ENCODE data around the gene ZNF556. TPM values are rescaled to one million over a fixed set of nuclear protein-coding genes. Genes with fewer than 3 reads are reported as not detected.

ZNF556 gene
- total RNA-seq, 1 experiment from 2014 or later: 0.04 TPM

- ATAC-seq (no peak), DNase-seq (no peak)
- no peak overlapping the region for H2AFZ ChIP-seq (ENCODE audit: low read length)
- peaks cover 71% of the 10 kb centered on the region for H3K79me2 ChIP-seq (ENCODE audit: low read length)
- no peaks in the 10 kb centered on the region for H3F3A ChIP-seq (ENCODE audit: low read length, unreplicated experiment)
- H3K4me3 ChIP-seq (ENCODE audit: low read length): no peak overlapping the region
- no TSS peak for BruUV-seq (replicated peaks)
- no peaks in the 10 kb centered on the region for H3K9me3 ChIP-seq (ENCODE audit: low read length)
- ChIA-PET CTCF (no interaction called here), POLR2A (ENCODE audit: unreplicated experiment) (no interaction called here)
- TF ChIP-seq EZH2phosphoT487 (IDR thresholded peaks at IDR 0.05; ENCODE audit: borderline replicate concordance, low read length) (no peak), CTCF (conservative IDR thresholded peaks at IDR 0.05; ENCODE audit: low read depth, low read length) (no peak), EZH2 (IDR thresholded peaks at IDR 0.05; ENCODE audit: low read length, unreplicated experiment) (no peak)
- no peaks in the 10 kb centered on the region for H4K20me1 ChIP-seq (ENCODE audit: low read length)
- intact Hi-C loops (cut with micrococcal nuclease): no loop called here
- no peaks in the 10 kb centered on the region for H3K27me3 ChIP-seq (ENCODE audit: low read length)
- H3K27ac ChIP-seq (ENCODE audit: low read length): no peak overlapping the region
- 0 out of 2 replicates have a peak, but pooled peaks cover 3% of the 10 kb centered on the region for H3K36me3 ChIP-seq (ENCODE audit: low read depth, low read length)
- peaks cover 10% of the 10 kb centered on the region; the same call in 1 of the 2 replicates for H3K4me1 ChIP-seq (ENCODE audit: insufficient read depth, low read length)
- H3K9me2 ChIP-seq (replicated peaks; ENCODE audit: low read length): no peaks in the 10 kb centered on the region
- no peak overlapping the region for H3K4me2 ChIP-seq (ENCODE audit: low read length)
- H3K9ac ChIP-seq (ENCODE audit: low read length): no peak overlapping the region
Measured at GRCh38 chr19:2906631-2907195, 39.6 kb downstream of the ZNF556 start.

GRCh38 chr19:2912306-2912705 is 45.2 kb downstream of the ZNF556 start:
- Histone ChIP-seq H3K36me3 (ENCODE audit: low read depth, low read length) (peaks cover 45% of the 10 kb centered on the region), H3K9me2 (replicated peaks; ENCODE audit: low read length) (no peaks in the 10 kb centered on the region), H3K4me3 (ENCODE audit: low read length) (no peak overlapping the region), H3K27me3 (ENCODE audit: low read length) (no peaks in the 10 kb centered on the region), H4K20me1 (ENCODE audit: low read length) (no peaks in the 10 kb centered on the region), H3F3A (ENCODE audit: low read length, unreplicated experiment) (no peaks in the 10 kb centered on the region), H3K79me2 (ENCODE audit: low read length) (peaks cover 45% of the 10 kb centered on the region), H3K4me2 (ENCODE audit: low read length) (no peak overlapping the region), H3K9me3 (ENCODE audit: low read length) (0 out of 2 replicates have a peak, but pooled peaks cover 6% of the 10 kb centered on the region), H2AFZ (ENCODE audit: low read length) (no peak overlapping the region), H3K4me1 (ENCODE audit: insufficient read depth, low read length) (no peaks in the 10 kb centered on the region), H3K9ac (ENCODE audit: low read length) (no peak overlapping the region), H3K27ac (ENCODE audit: low read length) (no peak overlapping the region)
- intact Hi-C loops (cut with micrococcal nuclease): no loop called here
- POLR2A ChIA-PET (ENCODE audit: unreplicated experiment): no interaction called here
- BruUV-seq (replicated peaks): no TSS peak
- TF ChIP-seq EZH2phosphoT487 (IDR thresholded peaks at IDR 0.05; ENCODE audit: borderline replicate concordance, low read length): no peak
- TF ChIP-seq CTCF (conservative IDR thresholded peaks at IDR 0.05; ENCODE audit: low read depth, low read length): no peak
- TF ChIP-seq EZH2 (IDR thresholded peaks at IDR 0.05; ENCODE audit: low read length, unreplicated experiment): no peak
- DNase-seq (no peak), ATAC-seq (no peak)
- CTCF ChIA-PET: no interaction called here

All from PC-3 (cell line).